GM23248 (cell line): ENCODE measurements around the gene ZNF500.

Experiments
- EZH2 ChIP-seq: fragments of 200-600 bp; sonication (generic); IDR thresholded peaks from 2 replicates; pipeline ENCODE4 v1.6.1; 2018; ENCODE audit warnings: antibody characterized with exemption, mild to moderate bottlenecking; ENCODE audit not compliant: insufficient read depth, poor library complexity, severe bottlenecking
- EZH2phosphoT487 ChIP-seq: fragments of 200-600 bp; sonication (generic); IDR thresholded peaks from 2 replicates; pipeline ENCODE4 v1.6.1; 2018; ENCODE audit warnings: antibody characterized with exemption, moderate library complexity, mild to moderate bottlenecking, low read depth; ENCODE audit not compliant: insufficient read depth

DNA sequence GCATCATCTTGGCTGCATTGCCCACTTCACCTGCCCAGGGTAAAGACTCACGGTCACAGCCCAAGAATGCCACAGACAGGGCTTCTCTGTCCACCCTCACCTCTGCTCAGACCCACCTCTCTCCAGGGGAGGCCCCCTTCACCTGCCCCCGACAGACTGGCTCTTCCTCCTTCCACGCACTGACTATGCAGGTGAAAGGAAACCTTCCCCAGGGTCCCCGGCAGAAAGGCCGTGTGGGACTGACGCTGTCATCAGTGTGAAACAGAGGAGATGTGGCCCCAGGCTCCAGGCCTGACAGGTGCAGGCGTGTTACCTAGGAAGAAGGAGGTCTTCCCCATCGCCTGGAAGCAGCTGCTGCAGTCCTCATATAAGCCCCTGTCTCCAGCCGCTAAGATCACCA is 44.8 kb upstream of the ZNF500 start:
- TF ChIP-seq EZH2phosphoT487 (no peak), EZH2 (no peak)
